GM19023 (cell line): ENCODE measurements around the gene TNC.

ENCODE experiments used
- ATAC-seq: cut with Tn5 transposase; IDR thresholded peaks from one replicate; pipeline ENCODE4 v1.9.1; 2021; ENCODE audit warnings: mild to moderate bottlenecking, moderate library complexity; ENCODE audit not compliant: unreplicated experiment

Gene TNC

DNA sequence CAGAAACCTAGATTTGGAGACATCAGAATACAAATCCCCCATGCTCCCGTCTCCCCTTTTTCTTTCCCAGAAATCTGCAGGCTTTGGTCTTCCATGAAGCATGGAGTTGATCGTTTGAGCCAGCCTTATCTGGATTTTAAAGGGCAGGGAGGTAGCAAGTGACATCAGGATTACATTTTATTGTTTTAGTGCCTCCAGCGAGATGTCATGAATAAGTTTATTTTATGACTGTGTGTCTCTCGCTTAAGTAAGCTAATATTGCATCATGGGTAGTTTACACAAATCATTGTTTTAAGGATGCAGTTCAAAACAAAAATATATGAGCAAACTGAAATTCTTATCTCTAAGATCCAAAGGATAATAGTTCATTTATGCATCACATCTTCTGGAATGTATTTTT, 136.9 kb downstream of the TNC start:
- no peak for ATAC-seq

GRCh38 chr9:114973216-114973615, 144.7 kb downstream of the TNC start:
- no peak for ATAC-seq

DNA sequence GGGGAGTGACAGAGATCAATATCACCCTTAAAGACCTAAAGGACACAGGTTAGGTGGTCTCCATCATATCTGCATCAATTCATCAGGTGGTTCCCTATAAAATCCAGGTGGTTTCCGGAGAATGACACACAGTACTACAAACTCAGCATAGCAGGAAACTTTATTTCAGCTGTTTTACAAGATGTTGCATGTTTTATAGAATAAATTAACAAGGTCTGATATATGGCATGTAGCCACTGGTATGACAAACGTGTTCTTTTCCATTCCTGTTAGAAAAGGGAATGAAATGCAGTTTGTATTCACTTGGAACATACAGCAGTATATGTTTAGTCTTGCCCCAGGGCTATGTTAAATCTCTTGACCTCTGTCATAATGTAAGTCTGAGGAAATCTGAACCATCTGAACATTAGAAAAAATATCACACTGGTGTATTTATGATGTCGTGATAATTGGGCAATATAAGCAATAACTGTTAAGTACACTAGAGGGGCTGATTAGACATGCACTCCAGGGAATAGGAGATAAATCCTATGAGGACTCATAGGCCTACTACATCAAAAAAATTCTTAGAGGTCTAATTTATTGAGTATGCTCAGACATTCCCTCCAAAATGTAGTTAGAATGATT, 145.3 kb downstream of the TNC start:
- no peak for ATAC-seq
